ENCODE measurements around the gene ABHD16B. TPM values are rescaled to one million over a fixed set of nuclear protein-coding genes. Genes with fewer than 3 reads are reported as not detected.

ABHD16B gene
- total RNA-seq, 1 donor from 2014 or later: not detected

- DNase-seq: no peak
These were observed 36.8 kb downstream of the ABHD16B start for GRCh38 chr20:63897978-63898561.

GRCh38 chr20:63898882-63899558 is 37.7 kb downstream of the ABHD16B start:
- DNase-seq: no peak

- no peak for DNase-seq
These were observed 39.1 kb downstream of the ABHD16B start for GRCh38 chr20:63900413-63900812.

- no peak for DNase-seq
These were observed 42.7 kb downstream of the ABHD16B start for GRCh38 chr20:63903796-63904561.

GRCh38 chr20:63908008-63908682 is 46.8 kb downstream of the ABHD16B start:
- DNase-seq: no peak

GRCh38 chr20:63911176-63911575 is 49.9 kb downstream of the ABHD16B start:
- peak; percentile 23 for DNase-seq

Other genes with a start within 250 kb of the ABHD16B start
- gene GMEB2, start 234.4 kb upstream of the ABHD16B start, total RNA-seq: 10.9 and 18.7 TPM in 2 replicates
- 0.85 and 1.2 TPM in 2 replicates for gene STMN3, start 208.1 kb upstream of the ABHD16B start, total RNA-seq
- 13.4 and 17.9 TPM in 2 replicates for gene RTEL1, start 203.2 kb upstream of the ABHD16B start, total RNA-seq
- gene TNFRSF6B, start 164.8 kb upstream of the ABHD16B start, total RNA-seq: 16.8 and 22.0 TPM in 2 replicates
- 46.9 and 48.3 TPM in 2 replicates for gene ARFRP1, start 153.5 kb upstream of the ABHD16B start, total RNA-seq
- 25.6 and 29.1 TPM in 2 replicates for gene ZGPAT, start 153.5 kb upstream of the ABHD16B start, total RNA-seq
- gene LIME1, start 124.8 kb upstream of the ABHD16B start, total RNA-seq: 3.4 and 3.7 TPM in 2 replicates
- 11.7 and 24.1 TPM in 2 replicates for gene SLC2A4RG, start 121.7 kb upstream of the ABHD16B start, total RNA-seq
- 41.2 and 67.4 TPM in 2 replicates for gene ZBTB46, start 30.2 kb upstream of the ABHD16B start, total RNA-seq
- gene TPD52L2, start 3.8 kb downstream of the ABHD16B start, total RNA-seq: 169 and 181 TPM in 2 replicates
- gene DNAJC5, start 33.6 kb downstream of the ABHD16B start, total RNA-seq: 90.9 and 98.3 TPM in 2 replicates
- gene UCKL1, start 94.9 kb downstream of the ABHD16B start, total RNA-seq: 40.7 and 46.4 TPM in 2 replicates
- 10.0 and 14.5 TPM in 2 replicates for gene ZNF512B, start 108.4 kb downstream of the ABHD16B start, total RNA-seq
- gene SAMD10, start 118.1 kb downstream of the ABHD16B start, total RNA-seq: 4.3 and 6.1 TPM in 2 replicates
- 79.6 and 94.2 TPM in 2 replicates for gene PRPF6, start 119.6 kb downstream of the ABHD16B start, total RNA-seq
- gene C20orf204, start 174.7 kb downstream of the ABHD16B start, total RNA-seq: 11.2 and 13.3 TPM in 2 replicates
- gene SOX18, start 188.1 kb downstream of the ABHD16B start, total RNA-seq: 82.5 and 123 TPM in 2 replicates
- 35.8 and 45.9 TPM in 2 replicates for gene TCEA2, start 201.7 kb downstream of the ABHD16B start, total RNA-seq
- gene RGS19, start 218.0 kb downstream of the ABHD16B start, total RNA-seq: 29.3 and 44.6 TPM in 2 replicates
- gene OPRL1, start 218.6 kb downstream of the ABHD16B start, total RNA-seq: 3.2 and 5.4 TPM in 2 replicates
- gene LKAAEAR1, start 222.9 kb downstream of the ABHD16B start, total RNA-seq: not detected in 2 replicates
- not detected in 2 replicates for gene NPBWR2, start 246.1 kb downstream of the ABHD16B start, total RNA-seq